H1 (cell line): ENCODE results near the gene OR8B12.

Experiments
- EZH2 ChIP-seq: fragments of 200-600 bp; sonication (generic); IDR thresholded peaks from 2 replicates; pipeline ENCODE4 v1.7.1; 2012; ENCODE audit warnings: low read depth, mild to moderate bottlenecking, moderate library complexity, low read length, inconsistent platforms; ENCODE audit not compliant: severe bottlenecking
- JUND ChIP-seq: IDR thresholded peaks from 2 replicates; pipeline ENCODE4 v1.6.1; 2011; ENCODE audit warnings: mild to moderate bottlenecking, improper control_type of control experiment, low read length
- NRF1 ChIP-seq: IDR thresholded peaks from 2 replicates; pipeline ENCODE4 v1.6.1; 2011; ENCODE audit warnings: mild to moderate bottlenecking, low read depth, low read length, improper control_type of control experiment
- POLR2A ChIP-seq, 2 experiments: IDR thresholded peaks; 1 replicate in 1 of 2; 2 replicates in 1 of 2; pipeline ENCODE4 v1.6.1; 2011; ENCODE audit warnings: low read depth in 2 of 2, low read length in 2 of 2, mild to moderate bottlenecking in 2 of 2; ENCODE audit errors: control extremely low read depth in 1 of 2
- RNF2 ChIP-seq: fragments of 200-900, 300-1000 bp; sonication (generic); IDR thresholded peaks from 2 replicates; pipeline ENCODE4 v1.7.1; 2016; ENCODE audit warnings: borderline replicate concordance, low read depth, mild to moderate bottlenecking, antibody characterized with exemption, low read length; ENCODE audit not compliant: poor library complexity, severe bottlenecking; ENCODE audit errors: missing control alignments
- SIN3A ChIP-seq, 2 experiments: IDR thresholded peaks in 1 of 2; conservative IDR thresholded peaks in 1 of 2; 2 replicates each; pipeline ENCODE4 v1.6.1; 2011 to 2012; ENCODE audit warnings: low read length in 2 of 2, improper control_type of control experiment in 1 of 2, low read depth in 1 of 2, mild to moderate bottlenecking in 1 of 2
- YY1 ChIP-seq: IDR thresholded peaks from 2 replicates; pipeline ENCODE4 v1.6.1; 2011; ENCODE audit warnings: low read depth, mild to moderate bottlenecking, low read length
- TF ChIP-seq, protein P1 (sequence below): IDR thresholded peaks from 2 replicates; pipeline ENCODE4 v1.6.1; 2011; ENCODE audit warnings: low read length, improper control_type of control experiment
- TF ChIP-seq, protein P2 (sequence below): IDR thresholded peaks from 2 replicates; pipeline ENCODE4 v1.6.1; 2011; ENCODE audit warnings: low read depth, mild to moderate bottlenecking, low read length; ENCODE audit not compliant: insufficient read depth
- TF ChIP-seq, protein P3 (sequence below), 3 experiments: IDR thresholded peaks; 1 replicate in 2 of 3; 2 replicates in 1 of 3; pipeline versions ENCODE4 v1.5.1 to v1.6.1; 2011; ENCODE audit warnings: low read length in 3 of 3, mild to moderate bottlenecking in 3 of 3, inconsistent platforms in 2 of 3, low read depth in 1 of 3, moderate library complexity in 1 of 3; ENCODE audit not compliant: insufficient read depth in 1 of 3; ENCODE audit errors: control extremely low read depth in 1 of 3

DNA sequence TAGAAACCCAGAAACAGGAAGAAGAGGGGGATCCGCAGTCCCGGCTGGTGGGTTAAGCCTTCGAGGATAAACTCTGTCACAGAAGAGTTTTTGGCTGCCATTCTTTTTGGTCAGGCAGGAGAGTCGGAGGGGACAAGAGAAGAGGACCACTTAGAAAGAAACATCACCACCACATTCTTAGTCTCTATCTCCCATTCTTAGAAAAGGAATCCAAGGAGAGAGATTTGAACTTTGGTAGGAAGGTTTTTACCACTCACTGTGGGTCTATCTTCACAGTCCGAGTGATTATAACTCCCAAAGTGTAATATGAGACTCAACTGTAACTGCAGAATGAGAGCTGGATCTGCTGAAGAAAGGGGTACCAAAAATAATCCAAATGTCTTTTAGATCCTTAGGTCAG lies at the start of gene OR8B12:
- TF ChIP-seq, protein P1, sequence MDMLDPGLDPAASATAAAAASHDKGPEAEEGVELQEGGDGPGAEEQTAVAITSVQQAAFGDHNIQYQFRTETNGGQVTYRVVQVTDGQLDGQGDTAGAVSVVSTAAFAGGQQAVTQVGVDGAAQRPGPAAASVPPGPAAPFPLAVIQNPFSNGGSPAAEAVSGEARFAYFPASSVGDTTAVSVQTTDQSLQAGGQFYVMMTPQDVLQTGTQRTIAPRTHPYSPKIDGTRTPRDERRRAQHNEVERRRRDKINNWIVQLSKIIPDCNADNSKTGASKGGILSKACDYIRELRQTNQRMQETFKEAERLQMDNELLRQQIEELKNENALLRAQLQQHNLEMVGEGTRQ, result no peak
- TF ChIP-seq YY1 (no peak), NRF1 (no peak), POLR2A (IDR thresholded peaks at IDR 0.05; ENCODE audit: control extremely low read depth in 1 of 2, low read depth in 2 of 2, low read length in 2 of 2) (no peak), JUND (no peak), SIN3A (conservative IDR thresholded peaks at IDR 0.05 in 1 of 2, IDR thresholded peaks at IDR 0.05 in 1 of 2; ENCODE audit: low read depth in 1 of 2, low read length in 2 of 2) (no peak), EZH2 (no peak), RNF2 (no peak)
- TF ChIP-seq, protein P2, sequence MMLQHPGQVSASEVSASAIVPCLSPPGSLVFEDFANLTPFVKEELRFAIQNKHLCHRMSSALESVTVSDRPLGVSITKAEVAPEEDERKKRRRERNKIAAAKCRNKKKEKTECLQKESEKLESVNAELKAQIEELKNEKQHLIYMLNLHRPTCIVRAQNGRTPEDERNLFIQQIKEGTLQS, result no peak
- TF ChIP-seq, protein P3, sequence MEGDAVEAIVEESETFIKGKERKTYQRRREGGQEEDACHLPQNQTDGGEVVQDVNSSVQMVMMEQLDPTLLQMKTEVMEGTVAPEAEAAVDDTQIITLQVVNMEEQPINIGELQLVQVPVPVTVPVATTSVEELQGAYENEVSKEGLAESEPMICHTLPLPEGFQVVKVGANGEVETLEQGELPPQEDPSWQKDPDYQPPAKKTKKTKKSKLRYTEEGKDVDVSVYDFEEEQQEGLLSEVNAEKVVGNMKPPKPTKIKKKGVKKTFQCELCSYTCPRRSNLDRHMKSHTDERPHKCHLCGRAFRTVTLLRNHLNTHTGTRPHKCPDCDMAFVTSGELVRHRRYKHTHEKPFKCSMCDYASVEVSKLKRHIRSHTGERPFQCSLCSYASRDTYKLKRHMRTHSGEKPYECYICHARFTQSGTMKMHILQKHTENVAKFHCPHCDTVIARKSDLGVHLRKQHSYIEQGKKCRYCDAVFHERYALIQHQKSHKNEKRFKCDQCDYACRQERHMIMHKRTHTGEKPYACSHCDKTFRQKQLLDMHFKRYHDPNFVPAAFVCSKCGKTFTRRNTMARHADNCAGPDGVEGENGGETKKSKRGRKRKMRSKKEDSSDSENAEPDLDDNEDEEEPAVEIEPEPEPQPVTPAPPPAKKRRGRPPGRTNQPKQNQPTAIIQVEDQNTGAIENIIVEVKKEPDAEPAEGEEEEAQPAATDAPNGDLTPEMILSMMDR (IDR thresholded peaks at IDR 0.05; ENCODE audit: control extremely low read depth in 1 of 3, insufficient read depth in 1 of 3, low read depth in 1 of 3, low read length in 3 of 3), result no peak
